Left ventricle myocardium inferior (tissue), 1 donor: Measurements from ENCODE around the gene ANKRD13C. TPM values are rescaled to one million over a fixed set of nuclear protein-coding genes. Genes with fewer than 3 reads are reported as not detected.

Source experiments
- DNase-seq: peaks from one replicate; pipeline ENCODE4 v3.0.0-alpha.2; 2020
- H3K27ac ChIP-seq: fragments of 200-600 bp; replicated peaks from 2 replicates; pipeline ENCODE4 v1.8.0; 2021
- H3K27me3 ChIP-seq: fragments of 200-600 bp; 2 replicates; pipeline ENCODE4 v1.8.0; 2021; ENCODE audit warnings: low read depth
- H3K36me3 ChIP-seq: fragments of 200-600 bp; 2 replicates; pipeline ENCODE4 v1.8.0; 2021
- H3K4me1 ChIP-seq: fragments of 200-600 bp; 2 replicates; pipeline ENCODE4 v1.8.0; 2021
- H3K4me3 ChIP-seq: fragments of 200-600 bp; 2 replicates; pipeline ENCODE4 v1.8.0; 2021; ENCODE audit warnings: mild to moderate bottlenecking, moderate library complexity
- H3K9me3 ChIP-seq: fragments of 200-600 bp; replicated peaks from 2 replicates; pipeline ENCODE4 v1.8.0; 2021
- CTCF ChIP-seq: fragments of 200-600 bp; IDR thresholded peaks from 2 replicates; pipeline ENCODE4 v1.8.0; 2021; ENCODE audit warnings: antibody characterized with exemption, mild to moderate bottlenecking, borderline replicate concordance
- intact Hi-C: fragments of 100-400 bp; cut with micrococcal nuclease; formaldehyde crosslinking; loops from one replicate; pipeline ENCODE4 v1.11.0; 2022
- total RNA-seq: library from RNA; stranded (reverse); fragmentation: NEBNext Ultra II Directional; extraction: Animal tissue kit (Norgen Biotek cat#: 25700); gene quantifications from one replicate; pipeline ENCODE4 v1.2.1, GENCODE V29; 2021
- donor health status: DM: no; HTN: yes; CAD: no; lungs with severe emphysema.

ANKRD13C gene
- total RNA-seq, 1 donor from 2014 or later: 9.5 TPM

- intact Hi-C loops: no loop called here
- Histone ChIP-seq H3K27me3 (no peaks in the 10 kb centered on the region), H3K36me3 (peaks cover 41% of the 10 kb centered on the region), H3K9me3 (peaks cover 5% of the 10 kb centered on the region), H3K4me3 (no peak overlapping the region), H3K4me1 (peaks cover 24% of the 10 kb centered on the region), H3K27ac (peak overlapping the region; percentile 75)
- no peak for DNase-seq
- no peak for TF ChIP-seq CTCF
Measured at GRCh38 chr1:70265946-70266345, 88.6 kb downstream of the ANKRD13C start.

GRCh38 chr1:70264839-70265238 lies 89.7 kb downstream of the ANKRD13C start:
- Histone ChIP-seq H3K4me3 (no peak overlapping the region), H3K4me1 (peaks cover 24% of the 10 kb centered on the region), H3K36me3 (peaks cover 31% of the 10 kb centered on the region), H3K27ac (peak overlapping the region; percentile 75), H3K9me3 (peaks cover 5% of the 10 kb centered on the region), H3K27me3 (no peaks in the 10 kb centered on the region)
- intact Hi-C loops: no loop called here
- DNase-seq: no peak
- TF ChIP-seq CTCF: no peak

- intact Hi-C loops: no loop called here
- TF ChIP-seq CTCF: no peak
- no peak overlapping the region for H3K4me3 ChIP-seq
- H3K9me3 ChIP-seq: no peaks in the 10 kb centered on the region
- peaks cover 8% of the 10 kb centered on the region for H3K4me1 ChIP-seq
- peak overlapping the region; percentile 44 for H3K27ac ChIP-seq
- no peak for DNase-seq
- H3K27me3 ChIP-seq: no peaks in the 10 kb centered on the region
- peaks cover 17% of the 10 kb centered on the region for H3K36me3 ChIP-seq
Measured at GRCh38 chr1:70256664-70257063, 97.9 kb downstream of the ANKRD13C start.

GRCh38 chr1:70248729-70249128 lies 105.8 kb downstream of the ANKRD13C start:
- Histone ChIP-seq H3K4me3 (no peak overlapping the region), H3K4me1 (peaks cover 14% of the 10 kb centered on the region), H3K27ac (no peak overlapping the region), H3K36me3 (peaks cover 93% of the 10 kb centered on the region), H3K9me3 (no peaks in the 10 kb centered on the region), H3K27me3 (no peaks in the 10 kb centered on the region)
- intact Hi-C loops: no loop called here
- no peak for TF ChIP-seq CTCF
- DNase-seq: no peak

- intact Hi-C loops: no loop called here
- Histone ChIP-seq H3K9me3 (no peaks in the 10 kb centered on the region), H3K27me3 (no peaks in the 10 kb centered on the region), H3K4me1 (peaks cover 14% of the 10 kb centered on the region), H3K27ac (no peak overlapping the region), H3K36me3 (peaks cover 94% of the 10 kb centered on the region), H3K4me3 (no peak overlapping the region)
- no peak for DNase-seq
- TF ChIP-seq CTCF: no peak
Measured at GRCh38 chr1:70247768-70248167, 106.8 kb downstream of the ANKRD13C start.

GRCh38 chr1:70247122-70247521 lies 107.4 kb downstream of the ANKRD13C start:
- peak overlapping the region; percentile 1 for H3K27ac ChIP-seq
- peaks cover 14% of the 10 kb centered on the region for H3K4me1 ChIP-seq
- peaks cover 96% of the 10 kb centered on the region for H3K36me3 ChIP-seq
- DNase-seq: no peak
- H3K27me3 ChIP-seq: no peaks in the 10 kb centered on the region
- H3K4me3 ChIP-seq: no peak overlapping the region
- intact Hi-C loops: no loop called here
- no peaks in the 10 kb centered on the region for H3K9me3 ChIP-seq
- TF ChIP-seq CTCF: no peak
